ENCODE data around the gene KIF5B. TPM values are rescaled to one million over a fixed set of nuclear protein-coding genes. Genes with fewer than 3 reads are reported as not detected.

The KIF5B gene
- total RNA-seq, 1 experiment from 2014 or later, result 70.5 TPM

DNA sequence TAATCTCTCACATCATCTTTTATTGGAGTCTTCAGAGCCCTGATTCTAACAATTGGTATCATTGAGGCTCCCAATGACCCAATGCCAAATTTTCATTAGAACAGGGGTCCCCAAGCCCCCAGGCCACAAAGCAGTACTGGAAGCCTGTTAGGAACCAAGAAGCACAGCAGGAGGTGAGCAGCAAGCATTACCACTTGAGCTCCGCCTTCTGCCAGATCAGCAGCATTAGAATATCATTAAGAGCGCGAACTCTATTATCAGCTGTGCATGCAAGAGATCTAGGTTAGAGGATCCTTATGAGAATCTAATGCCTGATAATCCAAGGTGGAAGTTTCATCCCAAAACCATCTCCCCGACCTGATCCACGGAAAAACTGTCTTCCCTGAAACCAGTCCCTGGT, 23.1 kb downstream of the KIF5B start:
- H3K4me1 Mint-ChIP-seq, result no peaks in the 10 kb centered on the region
- H3T11ph ChIP-seq (ENCODE audit: low read length), result no peak overlapping the region
- no peak overlapping the region for H3K14ac ChIP-seq (ENCODE audit: insufficient read depth, low read length)
- no peak overlapping the region for H4K8ac ChIP-seq (replicated peaks; ENCODE audit: insufficient read length, low read depth, low read length)
- no peaks in the 10 kb centered on the region for H3K9me3 Mint-ChIP-seq
- peaks cover 60 to 95% (median 93%) of the 10 kb centered on the region in 3 experiments for H3K36me3 Mint-ChIP-seq (ENCODE audit: insufficient read depth in 1 of 3, low read depth in 3 of 3)
- no peaks in the 10 kb centered on the region for H4K20me1 ChIP-seq (ENCODE audit: control insufficient read depth, insufficient read depth, insufficient read length)
- WGBS (ENCODE audit: extremely low coverage, insufficient read length, low lambda C conversion rate), result no CpG with 5 or more reads among the region's 5 CpGs
- no peaks in the 10 kb centered on the region for H3K4me1 ChIP-seq (ENCODE audit: insufficient read depth, low read length)
- no peaks in the 10 kb centered on the region for H3K79me2 ChIP-seq (ENCODE audit: insufficient read depth, low read length)
- H3K4me2 ChIP-seq (ENCODE audit: insufficient read depth, insufficient read length, low read length), result no peak overlapping the region
- no peak overlapping the region for H2AFZ ChIP-seq (ENCODE audit: low read length)
- H2BK12ac ChIP-seq (ENCODE audit: insufficient read length, low read depth, low read length), result no peak overlapping the region
- no peak overlapping the region for H4K91ac ChIP-seq (ENCODE audit: insufficient read length, low read depth, low read length)
- no peak overlapping the region for H3K9ac ChIP-seq (ENCODE audit: extremely low read depth, insufficient read length, low read length)
- H3K27me3 Mint-ChIP-seq (ENCODE audit: low read depth), result no peaks in the 10 kb centered on the region
- H3K23me2 ChIP-seq (ENCODE audit: insufficient read length, low read depth, low read length, poor library complexity, severe bottlenecking), result no peaks in the 10 kb centered on the region
- H3K4ac ChIP-seq (ENCODE audit: low read depth, low read length), result no peak overlapping the region
- no peak overlapping the region for H2AK5ac ChIP-seq (ENCODE audit: insufficient read length, low read length)
- no peak overlapping the region for H3K18ac ChIP-seq (ENCODE audit: insufficient read length, low read depth, low read length)
- no peak overlapping the region for H4K5ac ChIP-seq (ENCODE audit: insufficient read length, low read depth, low read length)
- no peak overlapping the region for H2BK120ac ChIP-seq (ENCODE audit: low read depth, low read length, poor library complexity, severe bottlenecking)
- no peak overlapping the region for H3K4me3 Mint-ChIP-seq
- H3K23ac ChIP-seq (ENCODE audit: insufficient read length, low read depth, low read length), result no peak overlapping the region
- H3K27me3 ChIP-seq (ENCODE audit: insufficient read depth, low read length), result no peaks in the 10 kb centered on the region
- H2BK15ac ChIP-seq (ENCODE audit: low read depth, low read length), result no peak overlapping the region
- H3K9me3 ChIP-seq (ENCODE audit: control insufficient read depth, low read depth, low read length), result no peaks in the 10 kb centered on the region
- no peak overlapping the region for H2BK5ac ChIP-seq (ENCODE audit: insufficient read length, low read length)
- H3K79me1 ChIP-seq (ENCODE audit: insufficient read depth, low read depth, low read length, poor library complexity, severe bottlenecking), result no peaks in the 10 kb centered on the region
- no peak overlapping the region for H3K27ac ChIP-seq (ENCODE audit: insufficient read length, low read depth, low read length)
- no peak overlapping the region for H3K56ac ChIP-seq (ENCODE audit: insufficient read length, low read depth, low read length)
- DNase-seq, result no peak
- no peak for TF ChIP-seq CTCF (conservative IDR thresholded peaks at IDR 0.05)
- H3K27ac Mint-ChIP-seq, result 0 out of 7 replicates have a peak overlapping the region, but pooled peaks of 1 of the 3 experiments have one; percentile 18
- no peak overlapping the region for H2BK20ac ChIP-seq (ENCODE audit: low read depth, low read length, poor library complexity, severe bottlenecking)

Data from H9 (cell line).